GM21529 (cell line): ENCODE data around the gene SCFD1.
"Not testable (repeated sequence)": the region's sequence is repeated elsewhere in the genome, so short reads cannot be mapped to it uniquely, and the experiment has no call there.

ENCODE experiments used
- ATAC-seq: cut with Tn5 transposase; IDR thresholded peaks from one replicate; pipeline ENCODE4 v1.9.1; 2021; ENCODE audit not compliant: unreplicated experiment

SCFD1 gene, protein sequence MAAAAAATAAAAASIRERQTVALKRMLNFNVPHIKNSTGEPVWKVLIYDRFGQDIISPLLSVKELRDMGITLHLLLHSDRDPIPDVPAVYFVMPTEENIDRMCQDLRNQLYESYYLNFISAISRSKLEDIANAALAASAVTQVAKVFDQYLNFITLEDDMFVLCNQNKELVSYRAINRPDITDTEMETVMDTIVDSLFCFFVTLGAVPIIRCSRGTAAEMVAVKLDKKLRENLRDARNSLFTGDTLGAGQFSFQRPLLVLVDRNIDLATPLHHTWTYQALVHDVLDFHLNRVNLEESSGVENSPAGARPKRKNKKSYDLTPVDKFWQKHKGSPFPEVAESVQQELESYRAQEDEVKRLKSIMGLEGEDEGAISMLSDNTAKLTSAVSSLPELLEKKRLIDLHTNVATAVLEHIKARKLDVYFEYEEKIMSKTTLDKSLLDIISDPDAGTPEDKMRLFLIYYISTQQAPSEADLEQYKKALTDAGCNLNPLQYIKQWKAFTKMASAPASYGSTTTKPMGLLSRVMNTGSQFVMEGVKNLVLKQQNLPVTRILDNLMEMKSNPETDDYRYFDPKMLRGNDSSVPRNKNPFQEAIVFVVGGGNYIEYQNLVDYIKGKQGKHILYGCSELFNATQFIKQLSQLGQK

DNA sequence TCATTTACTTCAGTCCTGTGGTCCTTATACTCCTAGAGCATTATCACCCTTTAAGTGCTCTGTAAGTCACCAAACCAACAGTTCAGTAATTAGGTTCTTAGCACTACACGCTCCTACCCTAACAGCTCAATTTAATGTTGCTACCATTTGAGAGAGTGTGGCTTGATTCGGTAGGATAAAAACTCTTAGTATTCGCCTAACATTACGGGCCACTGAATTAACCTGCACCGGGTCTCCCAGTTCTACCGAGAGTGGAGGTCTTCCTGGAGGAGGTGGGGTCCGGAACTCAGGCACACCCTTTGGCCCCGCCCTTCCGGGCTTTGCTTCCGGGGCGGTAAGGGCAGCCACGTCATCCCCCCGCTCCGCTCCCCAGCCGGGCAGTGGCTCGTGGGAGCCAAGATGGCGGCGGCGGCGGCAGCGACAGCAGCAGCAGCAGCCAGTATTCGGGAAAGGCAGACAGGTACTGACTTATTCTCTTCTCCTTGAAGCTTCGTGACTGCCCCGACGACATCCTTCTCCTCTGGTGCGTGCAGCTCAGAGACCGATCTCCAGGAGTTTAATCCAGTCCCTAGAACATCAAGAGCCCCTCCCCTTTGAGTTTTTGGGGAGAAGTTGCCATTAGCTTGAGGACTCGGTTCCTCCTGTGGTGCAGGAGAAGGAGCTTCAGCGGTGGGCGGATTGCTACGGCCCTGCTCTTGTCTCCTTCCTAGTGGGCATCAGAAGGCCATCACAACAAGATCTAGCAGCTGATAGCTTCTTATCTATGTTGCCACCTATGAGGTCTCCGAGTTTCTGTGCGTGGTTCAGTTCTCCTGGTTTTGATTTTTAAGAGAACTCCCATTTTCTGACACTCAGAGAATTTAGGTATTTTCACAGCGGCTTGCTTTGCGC is at the start of gene SCFD1:
SCFD1 (plus strand) TSS at position 380 of the 891 bp plus-strand sequence; CDS start at position 400, 20 bp downstream.
- ATAC-seq: peak; percentile 90

DNA sequence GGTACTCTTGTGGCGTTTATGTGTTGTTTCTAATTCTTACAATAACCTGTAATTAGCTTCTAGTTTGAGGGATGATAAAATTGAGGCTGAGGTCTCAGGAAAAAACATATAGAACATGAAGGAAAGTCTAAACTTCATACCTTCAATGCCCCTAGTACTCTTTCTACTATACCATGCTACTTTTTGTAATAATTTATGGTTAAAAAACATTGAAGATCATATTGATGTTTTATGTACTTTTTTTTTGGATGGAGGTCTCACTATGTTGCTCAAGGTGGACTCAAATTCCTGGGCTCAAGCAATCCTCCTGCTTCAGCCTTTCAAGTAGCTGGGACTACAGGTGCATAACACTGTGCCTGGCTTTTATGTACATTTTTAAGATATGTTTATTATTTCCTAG is 49.3 kb upstream of the SCFD1 start:
- ATAC-seq: no peak

DNA sequence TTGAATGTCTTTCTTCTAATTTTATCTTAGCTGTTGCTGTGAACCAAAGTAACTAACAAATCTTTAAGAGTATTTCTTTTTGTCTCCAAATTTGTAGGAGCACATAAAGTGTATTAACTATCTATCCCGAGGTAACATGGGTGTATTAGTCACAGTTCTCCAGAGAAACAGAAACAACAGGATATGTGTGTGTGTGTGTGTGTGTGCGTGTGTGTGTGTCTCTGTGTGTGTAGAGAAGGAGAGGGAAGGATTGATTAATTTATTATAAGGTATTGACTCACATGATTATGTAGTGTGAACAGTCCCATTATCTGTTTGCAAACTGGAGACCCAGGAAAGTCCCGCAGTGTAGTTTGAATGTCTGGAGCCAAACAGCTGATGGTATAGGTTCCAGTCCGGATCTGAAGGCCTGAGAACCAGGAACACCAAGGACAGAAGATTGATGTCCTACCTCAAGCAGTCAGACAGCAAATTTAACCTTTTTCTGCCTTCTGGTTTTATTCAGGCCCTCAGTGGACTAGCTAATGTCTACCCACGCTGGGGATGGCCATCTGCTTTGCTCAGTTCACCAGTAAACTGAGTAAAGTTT is 48.8 kb upstream of the SCFD1 start:
- ATAC-seq: no peak

DNA sequence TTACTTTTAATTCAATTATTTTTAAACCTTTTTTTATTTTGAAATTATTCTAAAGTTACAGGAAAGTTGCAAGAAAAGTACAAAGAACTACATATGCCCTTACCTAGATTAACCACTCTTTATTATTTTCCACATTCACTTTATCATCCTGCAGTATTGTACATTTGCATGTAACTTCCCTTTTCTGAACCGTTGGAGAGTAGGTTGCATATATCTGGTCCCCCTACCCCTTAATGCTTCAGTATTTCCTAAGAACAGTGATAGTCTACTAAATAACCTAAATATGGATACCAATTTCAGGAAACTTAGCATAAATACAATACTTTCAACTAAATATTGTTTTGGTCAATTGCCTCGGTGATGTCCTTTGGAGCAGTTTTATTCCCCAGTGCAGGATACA is 48.2 kb upstream of the SCFD1 start:
- ATAC-seq: no peak

DNA sequence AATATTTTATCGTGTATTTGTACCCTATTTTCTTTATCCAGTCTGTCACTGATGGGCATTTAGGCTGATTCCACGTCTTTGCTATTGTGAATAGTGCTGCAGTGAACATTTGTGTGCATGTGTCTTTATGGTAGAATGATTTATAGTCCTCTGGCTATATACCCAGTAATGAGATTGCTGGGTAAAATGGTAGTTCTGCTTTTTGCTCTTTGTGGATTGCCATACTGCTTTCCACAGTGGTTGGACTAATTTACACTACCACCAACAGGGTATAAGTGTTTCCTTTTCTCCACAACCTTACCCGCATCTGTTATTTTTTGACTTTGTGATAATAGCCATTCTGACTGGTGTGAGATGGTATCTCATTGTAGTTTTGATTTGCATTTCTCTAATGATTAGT is 47.3 kb upstream of the SCFD1 start:
- not testable (repeated sequence) for ATAC-seq

DNA sequence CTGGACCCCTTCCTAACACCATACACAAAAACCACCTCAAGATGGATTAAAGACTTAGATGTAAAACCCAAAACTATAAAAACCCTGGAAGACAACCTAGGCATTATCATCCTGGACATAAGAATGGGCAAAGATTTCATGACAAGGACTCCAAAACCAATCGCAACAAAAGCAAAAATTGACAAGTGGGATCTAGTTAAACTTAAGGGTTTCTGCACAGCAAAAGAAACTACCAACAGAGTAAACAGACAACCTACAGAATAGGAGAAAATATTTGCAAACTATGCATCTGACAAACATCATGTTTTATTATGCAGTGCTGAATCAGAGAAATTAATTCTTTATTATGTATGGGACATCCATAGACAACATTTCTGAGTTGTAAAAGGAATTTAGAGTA is 45.8 kb upstream of the SCFD1 start:
- not testable (repeated sequence) for ATAC-seq

DNA sequence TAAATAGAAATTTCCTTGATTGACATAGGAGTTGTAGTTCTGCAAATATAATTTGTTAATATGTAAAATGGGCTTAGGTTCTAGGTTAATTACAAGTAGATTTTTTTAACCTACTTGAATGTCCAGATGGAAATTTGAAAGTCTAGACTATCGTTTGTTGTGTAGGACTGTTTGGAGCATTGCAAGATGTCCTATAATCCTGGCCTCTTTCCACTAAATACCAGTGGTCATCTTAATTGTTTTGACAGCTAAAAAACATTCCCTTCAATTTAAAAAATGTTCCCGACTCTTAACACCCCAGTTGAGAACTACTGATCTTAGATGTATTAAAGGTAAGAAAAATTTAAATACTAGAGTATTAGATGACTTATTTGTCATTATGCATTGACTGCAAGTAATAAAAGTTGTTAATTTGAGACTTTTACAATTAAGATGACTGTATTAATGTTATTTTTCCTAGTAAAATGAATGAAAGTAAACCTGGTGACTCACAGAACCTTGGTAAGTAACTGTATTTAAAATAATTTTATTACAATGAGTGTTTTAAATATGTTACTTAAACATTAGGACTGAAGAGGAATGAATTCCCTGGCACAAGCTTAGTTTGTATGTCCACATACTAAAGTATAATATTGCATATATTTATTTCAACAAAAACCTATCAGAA is 41.4 kb upstream of the SCFD1 start:
- no peak for ATAC-seq

DNA sequence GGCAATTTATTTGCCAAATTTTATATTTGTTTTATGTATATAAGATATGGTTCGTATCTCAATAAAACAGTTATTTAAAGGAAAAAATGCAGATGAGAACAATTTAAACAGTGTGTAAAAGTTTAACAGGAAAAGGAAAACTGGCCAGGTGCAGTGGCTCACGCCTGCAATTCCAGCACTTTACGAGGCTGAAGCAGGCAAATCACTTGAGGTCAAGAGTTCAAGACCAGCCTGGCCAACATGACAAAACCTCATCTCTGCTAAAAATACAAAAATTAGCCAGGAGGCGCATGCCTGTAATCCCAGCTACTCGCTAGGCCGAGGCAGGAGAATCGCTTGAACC is 40.9 kb upstream of the SCFD1 start:
- ATAC-seq: no peak

DNA sequence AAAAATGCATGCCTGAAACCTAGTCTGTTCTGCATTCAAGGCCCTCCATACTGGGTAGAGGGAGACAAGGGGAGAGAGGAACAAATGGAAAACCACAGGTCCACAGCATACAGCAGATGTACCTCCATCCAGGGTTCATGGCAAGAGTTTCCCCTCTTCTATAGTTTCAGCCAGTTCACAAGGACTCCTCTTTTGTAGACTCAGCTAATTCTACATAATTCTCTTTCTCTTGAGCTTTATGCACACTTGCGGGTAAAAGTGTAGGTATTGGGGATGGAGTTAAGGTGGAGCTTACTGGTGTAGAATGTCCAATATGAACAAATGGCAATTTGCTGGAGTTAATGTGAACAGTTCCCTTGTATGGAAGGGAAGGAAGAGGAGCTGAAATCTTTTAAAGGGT is 39.7 kb upstream of the SCFD1 start:
- ATAC-seq: no peak

DNA sequence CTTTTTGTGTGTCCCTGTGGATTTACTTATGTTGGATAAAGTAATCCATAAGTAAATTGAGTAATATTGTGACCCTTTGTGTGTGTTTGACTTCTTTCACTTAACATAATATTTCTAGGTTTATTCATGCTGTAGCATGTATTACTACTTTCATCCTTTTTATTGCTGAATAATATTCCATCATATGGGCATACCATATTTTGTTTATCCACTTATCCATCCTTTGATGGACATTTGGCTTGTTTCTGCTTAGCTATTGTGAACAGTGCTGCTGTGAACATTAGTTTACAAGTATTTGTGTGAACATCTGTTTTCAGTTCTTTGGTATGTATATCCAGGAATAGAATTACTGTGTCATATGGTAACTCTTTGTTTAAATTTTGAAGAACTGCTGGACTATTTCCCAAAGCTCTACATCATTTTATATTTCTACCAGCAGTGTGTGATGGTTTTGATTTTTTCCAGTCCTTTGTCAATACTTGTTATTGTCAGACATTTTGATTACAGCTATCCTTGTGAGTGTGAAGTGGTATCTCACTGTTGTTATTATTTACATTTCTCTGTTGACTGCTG is 38.0 kb upstream of the SCFD1 start:
- no peak for ATAC-seq

DNA sequence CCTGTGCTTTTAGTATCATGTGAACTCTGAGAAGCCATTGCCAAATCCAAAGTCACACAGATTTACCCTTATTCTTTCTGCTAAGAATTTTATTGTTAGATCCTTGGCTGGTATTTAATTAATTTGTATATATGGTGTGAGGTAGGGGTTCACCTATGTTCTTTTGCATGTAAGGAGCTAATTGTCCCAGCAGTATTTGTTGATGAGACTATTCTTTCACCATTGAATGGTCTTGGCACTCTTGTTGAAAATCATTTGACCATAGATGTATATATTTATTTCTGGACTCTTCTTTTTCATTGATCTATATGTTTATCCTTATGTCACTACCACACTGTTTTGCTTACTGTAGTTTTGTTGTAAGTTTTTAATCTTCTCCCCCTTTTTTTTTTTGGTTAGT is 36.9 kb upstream of the SCFD1 start:
- no peak for ATAC-seq

DNA sequence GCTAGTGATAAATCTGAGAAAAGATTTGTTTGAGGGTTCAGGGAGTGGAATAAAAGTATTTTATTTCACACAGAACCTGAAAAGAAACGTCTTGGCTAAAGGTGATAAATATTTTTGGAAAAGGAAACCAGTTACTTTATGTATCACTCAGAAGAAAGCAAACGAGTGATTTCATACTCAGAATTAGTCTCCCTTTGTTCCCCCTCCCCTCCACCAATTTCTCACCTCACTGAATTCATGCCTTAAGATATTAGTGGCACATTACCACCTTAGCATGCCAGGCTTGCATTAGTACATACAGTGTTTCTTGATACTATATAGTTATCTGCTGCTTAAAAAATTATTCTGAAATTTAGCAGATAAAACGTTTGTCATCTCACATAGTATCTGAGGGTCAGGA is 35.0 kb upstream of the SCFD1 start:
- no peak for ATAC-seq

DNA sequence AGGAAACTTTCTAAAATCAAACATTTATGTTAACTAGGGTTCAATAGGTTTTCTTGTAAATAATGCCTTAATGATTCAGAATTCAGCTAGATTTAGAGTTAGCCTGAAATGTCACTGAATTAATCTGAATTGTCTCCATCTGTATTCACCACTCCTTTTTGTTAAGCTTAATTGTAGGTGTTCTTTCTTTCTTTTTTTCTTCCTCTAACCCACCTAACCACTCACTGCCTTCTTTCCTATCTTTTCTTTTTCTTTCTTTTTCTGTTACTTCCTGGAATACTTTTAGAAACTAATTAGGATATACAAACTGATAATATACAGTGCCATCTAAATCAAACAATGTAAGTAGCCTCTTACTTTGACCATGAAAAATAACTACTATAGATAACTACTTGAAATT is 33.2 kb upstream of the SCFD1 start:
- ATAC-seq: no peak

DNA sequence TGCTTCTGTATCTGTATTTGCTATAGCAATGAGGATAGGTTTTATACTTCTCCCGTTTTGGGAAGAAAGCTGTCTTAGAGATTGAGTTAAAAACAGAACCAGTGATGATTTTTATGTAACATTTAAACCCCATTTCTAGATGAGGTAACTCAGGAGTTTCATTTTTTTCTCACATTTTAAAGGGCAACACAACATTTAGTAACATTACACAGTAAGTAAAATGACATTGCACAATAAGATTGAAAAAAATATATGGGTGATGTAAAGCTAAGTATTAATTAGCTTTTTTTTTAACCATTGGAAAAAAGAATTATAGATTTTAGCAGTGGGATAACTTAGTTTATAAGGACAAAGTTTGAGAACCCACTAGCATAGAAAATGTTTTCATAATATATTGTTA is 25.2 kb upstream of the SCFD1 start:
- ATAC-seq: no peak

DNA sequence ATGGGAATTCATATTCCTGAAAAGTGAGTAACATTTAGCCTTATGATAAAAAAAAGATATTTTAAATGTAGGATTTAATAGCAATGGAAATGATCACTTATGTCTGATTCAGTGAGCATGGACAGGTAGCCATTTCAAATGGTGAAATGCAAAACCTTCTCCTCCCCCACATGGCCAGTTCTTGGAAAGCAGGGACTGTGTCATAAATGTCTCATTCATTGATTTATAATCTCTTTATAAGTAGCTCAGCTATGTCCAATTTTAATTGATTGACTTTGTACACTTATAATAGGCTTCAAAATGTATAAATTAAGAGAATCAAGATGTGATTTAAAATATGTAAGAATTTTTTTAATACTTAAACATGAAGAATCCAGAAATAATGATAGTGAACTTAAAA is 24.6 kb upstream of the SCFD1 start:
- ATAC-seq: no peak

DNA sequence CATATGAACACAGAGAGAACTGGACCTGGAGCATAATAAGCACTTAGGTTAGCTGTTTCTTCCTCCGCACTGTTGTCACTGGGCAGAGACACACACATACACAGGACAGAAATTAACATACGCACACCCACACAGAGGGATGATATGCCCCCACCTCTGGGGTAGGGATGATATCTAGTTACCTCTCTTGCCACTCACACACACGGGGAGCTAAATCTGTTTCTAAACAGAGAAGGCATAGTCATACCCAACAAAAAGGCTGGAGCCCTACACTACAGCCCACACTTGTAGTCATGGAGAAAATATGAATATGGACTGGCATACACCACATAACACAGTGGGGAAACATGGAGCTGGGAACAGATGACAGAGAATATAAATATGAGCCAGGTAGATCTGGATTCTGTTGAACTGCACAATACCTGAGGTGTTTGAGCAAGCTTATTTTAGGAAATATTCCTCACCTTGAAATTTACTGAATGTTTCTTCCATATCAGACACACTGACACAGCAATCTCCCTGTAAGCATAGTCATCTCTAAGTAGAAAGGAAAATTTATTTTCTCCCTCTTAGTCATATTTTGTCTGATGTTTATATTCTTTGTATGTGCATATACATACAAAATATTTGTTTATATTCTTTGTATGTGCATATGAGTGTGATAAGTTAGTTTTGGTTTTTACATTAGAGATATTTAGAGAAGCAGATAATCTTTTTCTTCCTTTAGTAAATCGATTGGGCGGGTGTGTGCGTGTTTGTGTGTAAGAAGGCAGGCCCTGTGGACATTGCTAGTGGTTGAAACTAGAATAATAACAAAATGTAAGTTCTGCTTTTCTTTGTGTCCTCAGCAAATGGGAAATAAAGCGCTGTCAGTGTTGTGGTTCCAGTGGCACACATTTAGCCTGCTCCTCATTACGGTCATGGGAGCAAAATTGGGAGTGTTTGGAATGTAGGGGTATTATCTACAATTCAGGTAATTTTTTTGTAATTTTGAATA is 20.9 kb upstream of the SCFD1 start:
- ATAC-seq: no peak

DNA sequence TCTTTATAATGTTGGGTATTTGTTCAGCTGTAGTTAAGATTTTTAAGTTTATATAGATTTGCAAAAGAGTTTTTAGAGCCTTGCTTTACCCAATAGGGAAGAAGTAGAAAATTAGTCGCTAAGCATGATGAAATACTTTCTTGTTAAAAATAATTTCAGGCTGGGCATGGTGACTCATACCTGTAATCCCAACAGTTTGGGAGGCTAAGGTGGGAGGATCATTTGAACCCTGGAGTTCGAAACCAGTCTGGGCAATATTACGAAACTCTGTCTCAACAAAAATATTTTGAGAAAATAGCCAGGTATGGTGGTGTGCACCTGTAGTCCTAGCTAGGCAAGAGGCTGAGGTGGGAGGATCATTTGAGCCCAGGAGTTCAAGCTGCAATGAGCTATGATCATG is 18.7 kb upstream of the SCFD1 start:
- ATAC-seq: no peak

DNA sequence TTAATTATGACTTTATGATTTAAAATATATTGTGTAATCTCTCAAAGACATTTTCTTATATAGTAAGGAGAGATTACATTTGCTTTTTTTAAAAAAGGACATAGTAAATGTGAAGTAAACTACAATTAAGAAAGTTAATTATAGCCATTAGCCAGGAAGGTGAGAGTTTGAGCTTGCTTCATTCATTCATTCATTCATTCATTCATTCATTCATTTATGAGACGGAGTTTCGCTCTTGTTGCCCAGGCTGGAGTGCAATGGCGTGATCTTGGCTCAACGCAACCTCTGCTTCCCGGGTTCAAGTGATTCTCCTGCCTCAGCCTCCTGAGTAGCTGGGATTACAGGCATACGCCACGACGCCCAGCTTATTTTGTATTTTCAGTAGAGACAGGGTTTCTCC is 17.4 kb upstream of the SCFD1 start:
- not testable (repeated sequence) for ATAC-seq

DNA sequence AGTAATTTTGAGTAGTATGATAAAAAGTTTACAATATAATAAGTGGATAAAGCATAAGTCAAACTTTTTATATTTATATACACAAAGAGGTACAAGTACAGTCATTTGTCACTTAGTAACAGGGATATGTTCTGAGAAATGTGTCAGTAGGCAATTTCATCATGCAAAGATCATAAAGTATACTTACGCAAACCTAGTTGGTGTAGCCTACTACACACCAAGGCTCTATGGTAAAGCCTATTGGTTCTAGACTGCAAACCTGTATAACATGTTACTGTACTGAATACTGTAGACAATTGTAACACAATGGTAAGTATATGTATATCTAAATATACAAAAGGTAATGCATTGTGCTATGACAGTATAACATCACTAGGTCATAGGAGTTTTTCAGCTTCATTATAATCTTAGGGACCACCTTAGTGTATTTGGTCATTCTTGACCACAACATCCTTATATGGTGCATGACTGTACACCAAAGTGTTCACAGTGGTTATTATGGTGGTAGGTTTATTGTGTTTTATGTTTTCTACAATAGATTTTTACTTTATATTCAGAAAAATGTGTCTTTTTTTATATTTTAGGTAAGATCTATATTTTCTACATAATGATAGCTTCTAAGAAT is 14.9 kb upstream of the SCFD1 start:
- ATAC-seq: no peak
